Measurements from ENCODE around the gene RINT1. TPM values are rescaled to one million over a fixed set of nuclear protein-coding genes. Genes with fewer than 3 reads are reported as not detected.

The RINT1 gene
- polyA plus RNA-seq, 2 donors = 12.1 to 15.5 TPM

DNA sequence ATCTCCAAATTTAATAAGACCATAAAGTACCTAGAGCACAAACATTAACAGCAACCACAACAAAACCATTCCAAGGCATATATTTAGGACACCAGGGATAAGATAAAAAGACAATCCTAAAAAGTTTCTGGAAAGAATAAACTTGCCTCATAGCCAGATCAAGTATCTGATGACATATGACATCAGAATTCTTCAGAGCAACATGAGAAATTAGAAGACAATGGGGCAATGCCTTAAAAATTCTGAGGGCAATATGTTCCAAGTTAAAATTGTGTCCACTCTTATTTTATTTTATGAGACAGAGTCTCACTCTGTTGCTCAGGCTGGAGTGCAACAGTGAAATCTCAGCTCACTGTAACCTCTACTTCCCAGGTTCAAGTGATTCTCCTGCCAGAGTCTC, 46.5 kb downstream of the RINT1 start:
- Histone ChIP-seq H3K4me3 (ENCODE audit: low read depth in 1 of 2, low read length in 2 of 2) (no peak overlapping the region), H3K4me1 (ENCODE audit: control insufficient read depth in 2 of 2, insufficient read depth in 2 of 2, low read length in 1 of 2) (peaks cover 3 to 5% of the 10 kb centered on the region in 2 donors), H3K36me3 (ENCODE audit: control insufficient read depth in 2 of 2, insufficient read depth in 2 of 2, low read length in 1 of 2) (no peaks in the 10 kb centered on the region), H3K9me3 (ENCODE audit: control insufficient read depth in 2 of 2, insufficient read depth in 1 of 2, low read depth in 1 of 2, low read length in 1 of 2) (no peaks in the 10 kb centered on the region), H3K27ac (ENCODE audit: low read depth in 2 of 2, low read length in 1 of 2) (no peak overlapping the region), H3K27me3 (ENCODE audit: control insufficient read depth in 1 of 2, insufficient read depth in 2 of 2, low read length in 2 of 2) (no peaks in the 10 kb centered on the region)

DNA sequence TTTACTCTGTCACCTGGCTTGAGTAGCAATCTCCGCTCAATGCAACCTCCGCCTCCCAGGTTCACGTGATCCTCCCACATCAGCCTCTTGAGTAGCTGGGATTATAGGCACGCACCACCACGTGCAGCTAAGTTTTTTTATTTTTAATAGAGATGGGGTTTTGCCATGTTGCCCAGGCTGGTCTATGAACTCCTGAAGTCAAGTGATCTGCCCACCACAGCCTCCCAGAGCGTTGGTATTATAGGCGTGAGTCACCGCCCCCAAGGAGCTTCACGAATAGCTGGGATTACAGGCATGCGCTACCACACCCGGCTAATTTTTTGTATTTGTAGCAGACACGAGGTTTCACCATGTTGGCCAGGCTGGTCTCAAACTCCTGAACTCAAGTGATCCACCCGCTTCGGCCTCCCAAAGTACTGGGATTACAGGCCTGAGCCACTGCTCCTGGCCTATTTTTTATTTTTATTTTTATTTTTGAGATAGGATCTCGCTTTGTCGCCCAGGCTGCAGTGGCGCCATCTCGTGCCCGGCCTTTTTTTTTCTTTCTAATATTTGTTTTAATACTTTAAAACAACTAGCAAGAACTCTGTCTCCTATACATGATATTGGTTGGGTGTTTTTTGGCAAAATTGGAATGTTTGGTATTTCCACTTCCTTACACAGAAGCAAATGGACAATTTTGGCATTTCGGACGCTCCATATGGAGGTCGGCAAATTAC, 48.2 kb downstream of the RINT1 start:
- H3K4me3 ChIP-seq (ENCODE audit: low read depth in 1 of 2, low read length in 2 of 2) = no peak overlapping the region
- no peak overlapping the region for H3K27ac ChIP-seq (ENCODE audit: low read depth in 2 of 2, low read length in 1 of 2)
- H3K36me3 ChIP-seq (ENCODE audit: control insufficient read depth in 2 of 2, insufficient read depth in 2 of 2, low read length in 1 of 2) = no peaks in the 10 kb centered on the region
- H3K4me1 ChIP-seq (ENCODE audit: control insufficient read depth in 2 of 2, insufficient read depth in 2 of 2, low read length in 1 of 2) = peaks cover 3 to 5% of the 10 kb centered on the region in 2 donors
- WGBS, 2 donors = 84 to 91% methylated on average over 22 of the region's 22 CpGs
- no peaks in the 10 kb centered on the region for H3K27me3 ChIP-seq (ENCODE audit: control insufficient read depth in 1 of 2, insufficient read depth in 2 of 2, low read length in 2 of 2)
- no peaks in the 10 kb centered on the region for H3K9me3 ChIP-seq (ENCODE audit: control insufficient read depth in 2 of 2, insufficient read depth in 1 of 2, low read depth in 1 of 2, low read length in 1 of 2)

DNA sequence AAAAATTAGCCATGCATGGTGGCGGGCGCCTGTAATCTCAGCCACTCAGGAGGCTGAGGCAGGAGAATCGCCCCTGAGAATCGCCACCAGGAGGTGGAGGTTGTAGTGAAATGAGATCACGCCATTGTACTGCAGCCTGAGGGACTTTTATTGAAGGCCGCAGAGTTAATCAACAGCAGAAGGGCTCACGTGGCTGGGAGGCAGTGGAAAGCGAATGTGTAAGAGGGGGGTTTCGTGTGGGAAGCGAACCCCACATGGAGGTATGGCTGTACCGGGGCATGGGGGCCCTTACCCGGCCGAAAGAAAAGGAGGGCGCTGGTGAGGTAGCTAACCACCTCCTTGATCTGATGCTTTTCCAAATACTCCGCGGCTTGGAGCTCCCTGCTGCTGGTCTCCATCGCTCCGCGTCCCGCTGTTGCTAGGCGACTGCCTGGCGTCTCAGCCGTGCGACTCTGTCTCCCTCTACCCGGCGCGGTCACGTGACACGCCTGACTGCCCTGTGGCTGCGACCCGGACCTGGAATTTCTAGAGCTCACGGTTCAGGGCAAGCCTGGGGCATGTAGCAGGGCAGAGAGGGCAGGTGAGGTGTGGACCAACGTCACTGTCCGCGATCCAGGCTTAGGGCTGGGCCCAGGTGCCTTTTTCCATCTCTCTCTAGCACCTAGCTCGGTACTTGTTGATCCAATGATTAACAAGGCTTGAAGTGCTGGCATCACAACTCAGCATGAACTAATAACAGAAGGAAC, 49.2 kb downstream of the RINT1 start, which contains the start of gene EFCAB10:
EFCAB10 (minus strand) TSS at position 428 of the 746 bp plus-strand sequence; CDS start at position 398, 30 bp downstream.
- Histone ChIP-seq H3K9me3 (ENCODE audit: control insufficient read depth in 2 of 2, insufficient read depth in 1 of 2, low read depth in 1 of 2, low read length in 1 of 2) (no peaks in the 10 kb centered on the region), H3K4me1 (ENCODE audit: control insufficient read depth in 2 of 2, insufficient read depth in 2 of 2, low read length in 1 of 2) (peaks cover 3 to 5% of the 10 kb centered on the region in 2 donors), H3K4me3 (ENCODE audit: low read depth in 1 of 2, low read length in 2 of 2) (peak within 1 kb of the TSS in 1 of 2 donors; percentile 30), H3K36me3 (ENCODE audit: control insufficient read depth in 2 of 2, insufficient read depth in 2 of 2, low read length in 1 of 2) (no peaks in the 10 kb centered on the region), H3K27me3 (ENCODE audit: control insufficient read depth in 1 of 2, insufficient read depth in 2 of 2, low read length in 2 of 2) (no peaks in the 10 kb centered on the region), H3K27ac (ENCODE audit: low read depth in 2 of 2, low read length in 1 of 2) (no peak within 1 kb of the TSS)
- 13 to 17% methylated on average over 36 of the region's 36 CpGs for WGBS, 2 donors

DNA sequence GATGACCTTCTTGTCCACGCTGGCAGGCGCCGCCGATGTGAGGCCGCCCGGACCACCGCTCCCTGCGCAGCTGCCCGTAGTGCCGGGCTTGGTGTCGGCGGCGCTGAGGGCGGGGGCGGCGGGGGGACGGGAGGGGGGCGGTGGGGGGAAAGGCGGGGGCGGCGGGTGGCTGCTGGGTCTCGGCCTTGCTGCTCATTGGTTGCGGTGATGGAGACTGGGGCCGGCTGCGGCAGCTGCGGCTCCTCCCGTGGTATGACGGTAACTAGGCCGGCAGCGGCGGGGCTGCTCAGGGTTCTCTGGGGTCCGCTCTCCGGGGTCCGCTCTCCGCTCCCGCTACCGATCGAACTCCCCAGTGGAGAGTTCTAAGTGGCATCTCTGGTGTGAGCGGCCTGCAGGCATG, 51.1 kb downstream of the RINT1 start:
- WGBS, 2 donors = 80 to 86% methylated on average over 37 to 38 of the region's 39 CpGs
- Histone ChIP-seq H3K27me3 (ENCODE audit: control insufficient read depth in 1 of 2, insufficient read depth in 2 of 2, low read length in 2 of 2) (no peaks in the 10 kb centered on the region), H3K27ac (ENCODE audit: low read depth in 2 of 2, low read length in 1 of 2) (no peak overlapping the region)

DNA sequence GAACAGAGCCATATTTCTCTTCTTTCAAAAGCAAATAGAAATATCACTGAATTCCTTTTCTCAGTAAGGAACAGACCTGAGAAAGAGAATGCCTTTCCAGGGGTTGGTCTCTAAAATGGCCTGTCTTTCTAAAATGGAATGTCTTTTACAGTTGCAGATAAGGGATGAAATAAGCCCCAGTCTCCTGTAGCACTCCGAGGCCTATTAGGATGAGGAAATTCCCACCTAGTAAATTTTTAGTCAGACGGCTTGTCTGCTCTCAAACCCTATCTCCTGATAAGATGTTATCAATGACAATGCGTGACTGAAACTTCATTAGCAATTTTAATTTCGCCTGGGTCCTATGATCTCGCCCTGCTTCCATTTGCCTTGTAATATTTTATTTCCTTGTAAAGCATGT, 52.2 kb downstream of the RINT1 start:
- no peaks in the 10 kb centered on the region for H3K9me3 ChIP-seq (ENCODE audit: control insufficient read depth in 2 of 2, insufficient read depth in 1 of 2, low read depth in 1 of 2, low read length in 1 of 2)
- WGBS, 2 donors = 94 to 95% methylated on average over 5 of the region's 5 CpGs
- no peak overlapping the region for H3K27ac ChIP-seq (ENCODE audit: low read depth in 2 of 2, low read length in 1 of 2)
- H3K4me1 ChIP-seq (ENCODE audit: control insufficient read depth in 2 of 2, insufficient read depth in 2 of 2, low read length in 1 of 2) = peaks cover 3 to 5% of the 10 kb centered on the region in 2 donors
- H3K36me3 ChIP-seq (ENCODE audit: control insufficient read depth in 2 of 2, insufficient read depth in 2 of 2, low read length in 1 of 2) = no peaks in the 10 kb centered on the region
- H3K27me3 ChIP-seq (ENCODE audit: control insufficient read depth in 1 of 2, insufficient read depth in 2 of 2, low read length in 2 of 2) = no peaks in the 10 kb centered on the region
- no peak overlapping the region for H3K4me3 ChIP-seq (ENCODE audit: low read depth in 1 of 2, low read length in 2 of 2)

More for the DNA sequence above, 51.1 kb downstream of the RINT1 start:
- no peaks in the 10 kb centered on the region for H3K9me3 ChIP-seq (ENCODE audit: control insufficient read depth in 2 of 2, insufficient read depth in 1 of 2, low read depth in 1 of 2, low read length in 1 of 2)
- H3K36me3 ChIP-seq (ENCODE audit: control insufficient read depth in 2 of 2, insufficient read depth in 2 of 2, low read length in 1 of 2) = no peaks in the 10 kb centered on the region
- peaks cover 3 to 5% of the 10 kb centered on the region in 2 donors for H3K4me1 ChIP-seq (ENCODE audit: control insufficient read depth in 2 of 2, insufficient read depth in 2 of 2, low read length in 1 of 2)
- no peak overlapping the region for H3K4me3 ChIP-seq (ENCODE audit: low read depth in 1 of 2, low read length in 2 of 2)

DNA sequence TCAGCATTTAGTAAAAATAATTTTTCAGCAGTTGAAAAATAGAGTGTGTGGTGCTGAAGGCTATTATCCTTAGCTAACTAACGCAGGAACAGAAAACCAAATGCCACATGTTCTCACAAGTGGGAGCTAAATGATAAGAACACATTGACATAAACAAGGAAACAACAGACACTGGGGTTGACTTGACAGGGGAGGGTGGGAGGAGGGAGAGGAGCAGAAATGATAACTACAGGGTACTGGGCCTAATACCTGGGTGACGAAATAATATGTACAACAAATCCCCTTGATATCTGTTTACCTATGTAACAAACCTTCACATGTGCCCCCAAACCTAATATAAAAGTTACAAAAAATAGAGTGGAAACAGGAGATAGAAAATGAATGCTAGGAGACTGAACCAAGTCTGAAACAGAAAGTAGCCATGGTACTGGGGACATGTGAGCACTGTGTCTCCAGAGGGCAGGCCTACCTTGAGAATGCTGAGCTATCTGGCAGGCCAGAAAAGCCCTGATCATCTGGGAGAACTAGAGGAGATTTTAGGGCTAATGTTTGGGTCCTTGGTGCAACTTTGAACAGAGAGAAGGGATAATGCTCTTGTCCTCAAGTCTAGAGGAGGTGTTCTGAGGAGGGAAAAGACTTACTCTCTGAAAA, 54.0 kb downstream of the RINT1 start:
- peaks cover 3 to 5% of the 10 kb centered on the region in 2 donors for H3K4me1 ChIP-seq (ENCODE audit: control insufficient read depth in 2 of 2, insufficient read depth in 2 of 2, low read length in 1 of 2)
- no peaks in the 10 kb centered on the region for H3K27me3 ChIP-seq (ENCODE audit: control insufficient read depth in 1 of 2, insufficient read depth in 2 of 2, low read length in 2 of 2)
- WGBS, 2 donors = 95 to 96% methylated on average over 2 of the region's 2 CpGs
- H3K9me3 ChIP-seq (ENCODE audit: control insufficient read depth in 2 of 2, insufficient read depth in 1 of 2, low read depth in 1 of 2, low read length in 1 of 2) = no peaks in the 10 kb centered on the region
- no peak overlapping the region for H3K4me3 ChIP-seq (ENCODE audit: low read depth in 1 of 2, low read length in 2 of 2)
- no peaks in the 10 kb centered on the region for H3K36me3 ChIP-seq (ENCODE audit: control insufficient read depth in 2 of 2, insufficient read depth in 2 of 2, low read length in 1 of 2)
- H3K27ac ChIP-seq (ENCODE audit: low read depth in 2 of 2, low read length in 1 of 2) = no peak overlapping the region

DNA sequence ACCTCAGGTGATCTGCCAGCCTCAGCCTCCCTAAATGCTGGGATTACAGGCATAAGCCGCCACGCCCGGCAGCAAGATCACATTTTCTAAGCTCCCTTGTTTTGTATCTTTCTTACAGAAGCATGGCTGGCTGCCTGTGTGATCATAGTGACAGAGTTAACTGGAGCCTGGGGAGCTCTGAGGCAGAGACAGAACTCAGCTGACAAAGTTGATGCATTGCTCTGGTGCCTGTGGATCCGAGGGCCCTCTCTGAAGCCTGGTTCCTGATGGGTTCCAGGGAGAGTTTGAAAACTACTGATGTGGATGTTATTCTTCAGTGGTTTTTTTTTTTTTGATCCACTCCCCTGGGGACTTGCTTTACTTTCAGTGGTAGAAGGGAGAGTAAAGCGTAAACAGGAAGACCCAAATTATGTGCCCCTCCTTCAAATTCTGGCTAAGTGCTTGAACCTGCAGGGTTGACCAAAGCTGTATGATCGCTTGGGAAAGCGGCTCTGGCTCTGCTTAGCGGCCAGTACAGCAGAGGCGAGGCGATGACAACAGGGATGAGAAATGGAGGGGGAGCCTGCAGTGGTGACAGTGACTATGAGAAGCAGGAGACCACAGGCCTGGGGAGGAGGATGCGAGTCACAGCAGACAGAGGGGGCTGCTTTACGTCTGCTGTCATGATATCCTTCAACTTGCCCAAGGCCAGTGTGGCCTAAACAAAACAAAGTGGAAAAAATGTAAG, 56.1 kb downstream of the RINT1 start:
- Histone ChIP-seq H3K36me3 (ENCODE audit: control insufficient read depth in 2 of 2, insufficient read depth in 2 of 2, low read length in 1 of 2) (no peaks in the 10 kb centered on the region), H3K4me3 (ENCODE audit: low read depth in 1 of 2, low read length in 2 of 2) (no peak overlapping the region), H3K27me3 (ENCODE audit: control insufficient read depth in 1 of 2, insufficient read depth in 2 of 2, low read length in 2 of 2) (no peaks in the 10 kb centered on the region), H3K9me3 (ENCODE audit: control insufficient read depth in 2 of 2, insufficient read depth in 1 of 2, low read depth in 1 of 2, low read length in 1 of 2) (no peaks in the 10 kb centered on the region), H3K4me1 (ENCODE audit: control insufficient read depth in 2 of 2, insufficient read depth in 2 of 2, low read length in 1 of 2) (no peaks in the 10 kb centered on the region), H3K27ac (ENCODE audit: low read depth in 2 of 2, low read length in 1 of 2) (no peak overlapping the region)
- 83 to 86% methylated on average over 12 of the region's 12 CpGs for WGBS, 2 donors

DNA sequence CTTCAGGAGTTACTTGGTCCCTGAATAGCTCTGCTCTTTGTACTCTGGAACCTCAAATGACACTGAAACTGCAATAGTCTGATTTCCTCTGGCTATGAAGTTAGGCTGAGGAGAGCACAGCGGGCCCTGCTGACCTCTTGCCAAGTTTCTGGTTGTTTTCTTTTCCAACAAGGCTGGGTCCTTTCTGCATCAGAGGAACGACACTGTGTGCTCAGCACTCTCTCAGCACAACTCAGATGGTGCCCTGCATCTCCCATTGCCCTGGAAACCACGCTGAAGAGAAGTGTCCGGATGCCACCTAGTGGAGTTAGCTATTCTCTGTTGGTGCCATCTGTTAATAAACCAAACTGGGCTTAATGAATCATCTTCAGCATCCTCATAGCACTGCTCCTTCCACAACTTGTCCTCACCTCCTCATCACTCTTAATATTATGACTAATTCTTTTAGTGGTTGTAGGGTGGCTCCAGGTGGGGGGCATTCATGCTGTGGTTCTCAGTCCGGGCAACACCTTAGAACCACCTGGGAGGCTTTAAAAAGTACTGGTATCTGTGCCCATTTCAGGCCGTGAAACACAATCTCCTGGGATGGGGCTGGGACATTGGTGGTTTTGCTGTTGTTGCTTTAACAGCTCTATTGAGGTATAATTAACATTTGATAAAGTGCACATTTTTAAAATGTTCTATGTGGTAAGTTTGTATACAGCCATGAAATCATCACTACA, 57.5 kb downstream of the RINT1 start:
- no peaks in the 10 kb centered on the region for H3K4me1 ChIP-seq (ENCODE audit: control insufficient read depth in 2 of 2, insufficient read depth in 2 of 2, low read length in 1 of 2)
- no peaks in the 10 kb centered on the region for H3K27me3 ChIP-seq (ENCODE audit: control insufficient read depth in 1 of 2, insufficient read depth in 2 of 2, low read length in 2 of 2)
- H3K36me3 ChIP-seq (ENCODE audit: control insufficient read depth in 2 of 2, insufficient read depth in 2 of 2, low read length in 1 of 2) = no peaks in the 10 kb centered on the region
- no peaks in the 10 kb centered on the region for H3K9me3 ChIP-seq (ENCODE audit: control insufficient read depth in 2 of 2, insufficient read depth in 1 of 2, low read depth in 1 of 2, low read length in 1 of 2)
- H3K27ac ChIP-seq (ENCODE audit: low read depth in 2 of 2, low read length in 1 of 2) = no peak overlapping the region
- 32 to 33% methylated on average over 6 of the region's 6 CpGs for WGBS, 2 donors
- no peak overlapping the region for H3K4me3 ChIP-seq (ENCODE audit: low read depth in 1 of 2, low read length in 2 of 2)

DNA sequence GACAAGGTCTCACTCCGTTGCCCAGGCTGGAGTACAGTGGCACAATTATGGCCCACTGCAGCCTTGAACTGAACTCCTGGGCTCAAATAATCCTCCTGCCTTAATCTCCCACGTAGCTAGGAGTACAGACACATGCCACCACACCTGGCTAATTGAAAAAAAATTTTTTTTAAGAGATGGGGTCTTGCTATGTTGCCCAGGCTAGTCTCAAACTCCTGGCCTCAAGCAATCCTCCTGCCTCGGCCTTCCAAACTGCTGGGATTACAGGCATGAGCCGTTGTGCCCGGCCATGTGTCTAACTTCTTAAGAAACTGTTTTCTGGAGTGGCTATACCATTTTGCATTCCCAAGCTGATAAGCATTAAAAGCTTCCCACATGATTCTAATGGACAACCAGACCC, 58.8 kb downstream of the RINT1 start:
- no peaks in the 10 kb centered on the region for H3K4me1 ChIP-seq (ENCODE audit: control insufficient read depth in 2 of 2, insufficient read depth in 2 of 2, low read length in 1 of 2)

More for the DNA sequence above, 58.8 kb downstream of the RINT1 start:
- Histone ChIP-seq H3K36me3 (ENCODE audit: control insufficient read depth in 2 of 2, insufficient read depth in 2 of 2, low read length in 1 of 2) (no peaks in the 10 kb centered on the region), H3K9me3 (ENCODE audit: control insufficient read depth in 2 of 2, insufficient read depth in 1 of 2, low read depth in 1 of 2, low read length in 1 of 2) (no peaks in the 10 kb centered on the region), H3K27ac (ENCODE audit: low read depth in 2 of 2, low read length in 1 of 2) (no peak overlapping the region), H3K27me3 (ENCODE audit: control insufficient read depth in 1 of 2, insufficient read depth in 2 of 2, low read length in 2 of 2) (no peaks in the 10 kb centered on the region), H3K4me3 (ENCODE audit: low read depth in 1 of 2, low read length in 2 of 2) (no peak overlapping the region)
- whole genome bisulfite sequencing, 2 donors = 80 to 87% methylated on average over 5 of the region's 5 CpGs

All from esophagus (tissue), 2 donors.